Fibroblast of mammary gland (primary cell): ENCODE data around the gene GJD3.

Source experiments
- DNase-seq: peaks from one replicate; pipeline ENCODE4 v3.0.0-alpha.2; 2010; ENCODE audit warnings: low read depth
- H3K4me3 ChIP-seq: 2 replicates; pipeline ENCODE4 v1.5.1; 2011; ENCODE audit warnings: low read depth, mild to moderate bottlenecking, low read length, moderate library complexity; ENCODE audit not compliant: control insufficient read depth
- CTCF ChIP-seq: conservative IDR thresholded peaks from 2 replicates; pipeline ENCODE4 v1.5.1; 2011; ENCODE audit warnings: low read depth, low read length, inconsistent platforms; ENCODE audit not compliant: control insufficient read depth, insufficient read depth

The GJD3 gene

DNA sequence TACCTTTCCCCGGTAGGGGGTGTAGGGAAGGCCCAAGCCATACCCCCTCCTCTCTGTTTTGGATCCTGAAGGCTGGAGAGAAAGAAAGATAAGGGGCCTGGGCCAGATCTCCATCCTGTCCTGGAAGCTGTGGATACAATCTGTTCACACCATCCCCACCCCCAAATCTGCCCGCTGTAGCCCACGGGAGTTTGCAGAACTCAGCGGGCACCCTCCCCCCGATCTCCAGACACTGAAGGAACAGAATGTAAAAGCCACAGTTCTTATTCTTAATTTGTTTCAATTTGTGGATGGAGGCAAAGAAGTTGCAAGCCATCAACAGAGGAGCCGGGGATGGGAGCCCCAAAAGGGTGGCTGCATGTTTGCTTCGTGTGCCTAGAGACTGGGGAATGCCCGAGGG lies 27.2 kb downstream of the GJD3 start:
- TF ChIP-seq CTCF = no peak
- no peak overlapping the region for H3K4me3 ChIP-seq
- DNase-seq = no peak

GRCh38 chr17:40335620-40336019 lies 28.9 kb downstream of the GJD3 start:
- H3K4me3 ChIP-seq = no peak overlapping the region
- no peak for DNase-seq
- TF ChIP-seq CTCF = no peak

DNA sequence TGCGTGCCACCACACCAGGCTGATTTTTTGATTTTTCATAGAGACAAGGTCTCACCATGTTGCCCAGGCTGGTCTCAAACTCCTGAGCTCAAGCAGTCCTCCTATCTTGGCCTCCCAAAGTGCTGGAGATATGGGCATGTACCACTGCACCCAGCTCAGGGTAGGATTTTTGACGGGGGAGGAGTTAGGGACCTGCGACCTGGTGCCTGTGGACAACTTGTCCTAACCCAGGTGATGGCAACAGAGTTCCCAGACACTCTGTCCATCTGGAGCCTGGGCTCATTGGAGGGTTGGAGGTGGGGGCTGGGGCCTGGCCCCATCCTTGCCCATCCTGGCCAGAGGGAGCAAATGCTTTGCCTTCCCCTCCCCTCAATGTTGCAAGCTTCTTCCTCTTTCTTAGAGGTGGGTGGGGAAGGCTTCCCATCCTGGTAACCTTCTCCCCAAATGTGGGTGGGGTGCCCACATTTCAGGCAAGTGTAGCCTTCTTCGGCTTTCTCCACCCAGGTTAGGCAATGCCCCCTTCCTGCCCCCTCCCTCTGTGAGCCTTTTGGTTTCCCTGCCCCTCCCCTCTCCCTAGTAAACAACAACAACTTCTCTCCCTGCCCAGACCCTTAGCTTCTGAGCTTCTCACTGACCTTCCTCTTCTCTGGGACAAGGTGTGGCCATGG lies 30.6 kb downstream of the GJD3 start:
- no peak overlapping the region for H3K4me3 ChIP-seq
- DNase-seq = no peak
- TF ChIP-seq CTCF = no peak

DNA sequence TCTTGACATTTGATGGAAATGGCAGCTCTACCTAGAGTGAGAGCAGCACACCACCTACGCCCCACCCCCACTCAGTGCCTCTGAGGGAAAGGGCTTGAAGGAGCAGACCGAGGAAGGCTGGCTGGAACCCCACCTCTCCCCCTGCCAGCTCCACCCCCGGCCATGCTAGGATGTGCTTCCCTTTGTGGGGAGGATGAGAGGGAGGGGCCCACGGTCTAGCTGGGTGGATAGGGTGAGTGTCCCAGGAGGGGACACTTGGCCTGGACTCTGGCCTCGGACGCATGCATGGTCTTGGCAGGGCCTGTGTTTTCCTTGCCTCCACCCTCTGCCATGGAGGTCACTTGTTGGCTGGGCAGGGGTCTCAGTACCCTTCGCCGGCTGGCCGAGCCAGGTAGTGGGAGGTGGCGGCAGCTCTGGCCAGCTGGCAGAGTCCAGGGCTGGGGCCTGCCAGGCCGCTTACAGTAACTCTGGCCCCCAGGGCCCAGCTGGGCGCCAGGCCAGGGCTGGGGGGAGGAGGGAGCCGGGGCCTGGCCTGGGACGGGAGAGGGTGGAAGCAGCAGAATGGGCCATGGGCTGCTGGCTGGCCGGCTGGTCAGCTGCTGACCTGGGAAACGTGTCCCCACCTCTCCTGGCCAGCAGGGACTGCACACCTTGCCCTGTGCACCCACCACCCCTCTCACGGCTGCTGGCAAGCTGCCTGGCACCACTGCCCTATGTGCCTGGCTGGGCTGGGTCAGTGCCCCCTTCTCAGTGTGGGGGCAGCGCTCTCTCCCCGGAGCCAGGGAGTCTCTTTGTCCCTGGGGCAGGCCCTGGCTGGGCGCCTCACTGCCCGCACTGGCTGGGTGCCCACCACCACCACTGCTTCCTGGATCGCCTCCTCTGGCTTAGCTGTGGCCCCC lies 32.5 kb downstream of the GJD3 start:
- H3K4me3 ChIP-seq = no peak overlapping the region
- peak; percentile 75 for DNase-seq
- TF ChIP-seq CTCF = no peak

DNA sequence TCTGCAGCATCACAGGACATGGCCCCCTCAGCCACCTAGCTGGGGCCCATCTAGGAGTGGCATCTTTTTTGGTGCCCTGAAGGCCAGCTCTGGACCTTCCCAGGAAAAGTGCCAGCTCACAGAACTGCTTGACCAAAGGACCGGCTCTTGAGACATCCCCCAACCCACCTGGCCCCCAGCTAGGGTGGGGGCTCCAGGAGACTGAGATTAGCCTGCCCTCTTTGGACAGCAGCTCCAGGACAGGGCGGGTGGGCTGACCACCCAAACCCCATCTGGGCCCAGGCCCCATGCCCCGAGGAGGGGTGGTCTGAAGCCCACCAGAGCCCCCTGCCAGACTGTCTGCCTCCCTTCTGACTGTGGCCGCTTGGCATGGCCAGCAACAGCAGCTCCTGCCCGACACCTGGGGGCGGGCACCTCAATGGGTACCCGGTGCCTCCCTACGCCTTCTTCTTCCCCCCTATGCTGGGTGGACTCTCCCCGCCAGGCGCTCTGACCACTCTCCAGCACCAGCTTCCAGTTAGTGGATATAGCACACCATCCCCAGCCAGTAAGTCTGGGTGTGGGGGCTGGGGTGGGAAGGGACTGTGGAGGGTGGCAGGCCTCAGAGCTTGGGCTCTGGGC lies 33.6 kb downstream of the GJD3 start:
- H3K4me3 ChIP-seq = no peak overlapping the region
- no peak for DNase-seq
- TF ChIP-seq CTCF = no peak

GRCh38 chr17:40329839-40330794 lies 34.4 kb downstream of the GJD3 start:
- DNase-seq = no peak
- H3K4me3 ChIP-seq = no peak overlapping the region
- TF ChIP-seq CTCF = no peak
